ENCODE results near the gene CORO6. TPM values are rescaled to one million over a fixed set of nuclear protein-coding genes. Genes with fewer than 3 reads are reported as not detected.

The CORO6 gene
- total and polyA plus RNA-seq, 2 of the 13 experiments (the other 11 are each of a cell fraction or from before 2014, with no cell fraction given): 0.42 to 0.82 TPM

GRCh38 chr17:29591146-29591736 is 31.5 kb downstream of the CORO6 start (continued):
- no peak for TF ChIP-seq CENPBD1 (CRISPR knock-in tag; IDR thresholded peaks at IDR 0.05; ENCODE audit: borderline replicate concordance, low read depth)
- no peak for TF ChIP-seq TIGD3 (CRISPR knock-in tag; IDR thresholded peaks at IDR 0.05; ENCODE audit: borderline replicate concordance)
- no peak for TF ChIP-seq ZNF207 (IDR thresholded peaks at IDR 0.05; ENCODE audit: borderline replicate concordance)
- TF ChIP-seq ZNF530 (CRISPR knock-in tag; IDR thresholded peaks at IDR 0.05; ENCODE audit: low read depth): no peak
- no peak; the same call in 1 of the 2 replicates for TF ChIP-seq SOX5 (CRISPR knock-in tag; IDR thresholded peaks at IDR 0.05; ENCODE audit: borderline replicate concordance)
- TF ChIP-seq NRL (CRISPR knock-in tag; IDR thresholded peaks at IDR 0.05; ENCODE audit: borderline replicate concordance): no peak
- peak; percentile 36; the same call in 1 of the 2 replicates for TF ChIP-seq IKZF5 (CRISPR knock-in tag; IDR thresholded peaks at IDR 0.05)
- TF ChIP-seq NCOA1 (CRISPR knock-in tag; IDR thresholded peaks at IDR 0.05): no peak
- TF ChIP-seq ELF4 (CRISPR knock-in tag; IDR thresholded peaks at IDR 0.05; ENCODE audit: borderline replicate concordance): no peak
- no peak; the same call in 1 of the 2 replicates for TF ChIP-seq ZBTB25 (CRISPR knock-in tag; IDR thresholded peaks at IDR 0.05)
- no peak for TF ChIP-seq ZNF576 (CRISPR knock-in tag; IDR thresholded peaks at IDR 0.05)
- no peak for TF ChIP-seq ZMYM3 (CRISPR knock-in tag; IDR thresholded peaks at IDR 0.05)
- TF ChIP-seq FOXA3 (CRISPR knock-in tag; IDR thresholded peaks at IDR 0.05): no peak
- TF ChIP-seq ZNF160 (CRISPR knock-in tag; IDR thresholded peaks at IDR 0.05): no peak
- TF ChIP-seq NR3C1 (CRISPR knock-in tag; IDR thresholded peaks at IDR 0.05): no peak
- peak; percentile 58; the same call in 1 of the 2 replicates for TF ChIP-seq ZNF510 (CRISPR knock-in tag; IDR thresholded peaks at IDR 0.05; ENCODE audit: low read depth)
- TF ChIP-seq PRDM15 (CRISPR knock-in tag; IDR thresholded peaks at IDR 0.05): no peak
- TF ChIP-seq ARHGAP35 (CRISPR knock-in tag; IDR thresholded peaks at IDR 0.05; ENCODE audit: borderline replicate concordance): no peak
- no peak for TF ChIP-seq SRF (IDR thresholded peaks at IDR 0.05; ENCODE audit: low read depth, low read length)
- TF ChIP-seq ZNF264 (CRISPR knock-in tag; IDR thresholded peaks at IDR 0.05): peak; percentile 12; the same call in 1 of the 2 replicates
